ENCODE measurements around the gene KAT8. TPM values are rescaled to one million over a fixed set of nuclear protein-coding genes. Genes with fewer than 3 reads are reported as not detected.

Gene KAT8
- total RNA-seq, result 32.3 and 36.2 TPM in 2 replicates

GRCh38 chr16:31117384-31118222, at the start of gene KAT8:
TSS of gene KAT8 (plus strand) at chr16:31117664. CDS start at chr16:31117682, 18 bp downstream.

GRCh38 chr16:31073970-31074813, 43.3 kb upstream of the KAT8 start, which contains the start of the genes ZNF646 and ZNF668:
TSS of gene ZNF646 (plus strand) at chr16:31074422. CDS start at chr16:31076325, 1,903 bp downstream.
TSS of gene ZNF668 (minus strand) at chr16:31074240. CDS start at chr16:31064459, 9,781 bp downstream.

GRCh38 chr16:31088459-31089183, 28.8 kb upstream of the KAT8 start, which contains the start of gene PRSS53:
TSS of gene PRSS53 (minus strand) at chr16:31088943. CDS start at chr16:31088809, 134 bp downstream.

GRCh38 chr16:31094424-31095120, 22.9 kb upstream of the KAT8 start, which contains the start of gene VKORC1:
TSS of gene VKORC1 (minus strand) at chr16:31094797. CDS start at chr16:31094729, 68 bp downstream.

GRCh38 chr16:31108035-31108793, 9.2 kb upstream of the KAT8 start, which contains the start of gene BCKDK:
TSS of gene BCKDK (plus strand) at chr16:31108386. CDS start at chr16:31109224, 838 bp downstream.

GRCh38 chr16:31135535-31136286, 18.2 kb downstream of the KAT8 start, which contains the start of gene PRSS8:
TSS of gene PRSS8 (minus strand) at chr16:31135727. CDS start at chr16:31135498, 229 bp downstream.

GRCh38 chr16:31149894-31150890, 32.7 kb downstream of the KAT8 start, which contains the start of gene PRSS36:
TSS of gene PRSS36 (minus strand) at chr16:31150066. CDS start at chr16:31150035, 31 bp downstream.

GRCh38 chr16:31179747-31180459, 62.4 kb downstream of the KAT8 start, which contains the start of gene FUS:
TSS of gene FUS (plus strand) at chr16:31180139. CDS start at chr16:31180215, 76 bp downstream.

Other genes with a start within 250 kb of the KAT8 start
- gene BCL7C, start 223.6 kb upstream of the KAT8 start, total RNA-seq, result 19.8 and 26.7 TPM in 2 replicates
- gene CTF1, start 221.1 kb upstream of the KAT8 start, total RNA-seq, result 0.09 TPM in 2 replicates
- gene FBXL19, start 194.1 kb upstream of the KAT8 start, total RNA-seq, result 21.0 and 21.5 TPM in 2 replicates
- 12.0 and 13.3 TPM in 2 replicates for gene ORAI3, start 168.6 kb upstream of the KAT8 start, total RNA-seq
- gene SETD1A, start 159.9 kb upstream of the KAT8 start, total RNA-seq, result 2.2 and 2.6 TPM in 2 replicates
- gene HSD3B7, start 132.5 kb upstream of the KAT8 start, total RNA-seq, result 4.1 and 7.4 TPM in 2 replicates
- gene STX1B, start 107.0 kb upstream of the KAT8 start, total RNA-seq, result under 0.01 TPM in 2 replicates
- gene STX4, start 84.1 kb upstream of the KAT8 start, total RNA-seq, result 28.2 and 30.4 TPM in 2 replicates
- 7.3 and 7.6 TPM in 2 replicates for gene ZNF668, start 43.4 kb upstream of the KAT8 start, total RNA-seq
- 9.1 and 14.4 TPM in 2 replicates for gene ZNF646, start 43.2 kb upstream of the KAT8 start, total RNA-seq
- gene PRSS53, start 28.7 kb upstream of the KAT8 start, total RNA-seq, result 0.45 and 1.8 TPM in 2 replicates
- 58.1 and 74.6 TPM in 2 replicates for gene VKORC1, start 22.9 kb upstream of the KAT8 start, total RNA-seq
- gene BCKDK, start 9.3 kb upstream of the KAT8 start, total RNA-seq, result 15.0 and 18.7 TPM in 2 replicates
- gene PRSS8, start 18.1 kb downstream of the KAT8 start, total RNA-seq, result not detected in 2 replicates
- 0.09 and 0.27 TPM in 2 replicates for gene PRSS36, start 32.4 kb downstream of the KAT8 start, total RNA-seq
- 39.0 and 44.7 TPM in 2 replicates for gene FUS, start 62.5 kb downstream of the KAT8 start, total RNA-seq
- 43.1 and 63.2 TPM in 2 replicates for gene PYCARD, start 85.1 kb downstream of the KAT8 start, total RNA-seq
- not detected in 2 replicates for gene TRIM72, start 96.5 kb downstream of the KAT8 start, total RNA-seq
- gene PYDC1, start 99.5 kb downstream of the KAT8 start, total RNA-seq, result not detected in 2 replicates
- gene ITGAM, start 142.3 kb downstream of the KAT8 start, total RNA-seq, result under 0.01 TPM in 1 of 2 replicates, not detected in the other
- 0.38 and 0.81 TPM in 2 replicates for gene ITGAX, start 237.5 kb downstream of the KAT8 start, total RNA-seq